Activated CD8-positive, alpha-beta memory T cell treated with anti-CD3 and anti-CD28 coated beads, Interleukin-2, amount 50 U/mL, for 24 hours (primary cell): ENCODE results near the gene PXT1.
A peak's percentile ranks its signal among the peaks of the same experiment; 100 is the strongest.
"Not testable (repeated sequence)": the region's sequence is repeated elsewhere in the genome, so short reads cannot be mapped to it uniquely, and the experiment has no call there.

ENCODE experiments used
- DNase-seq: peaks from one replicate; pipeline ENCODE4 v3.0.0-alpha.2; 2020; ENCODE audit errors: extremely low read depth

Gene PXT1

GRCh38 chr6:36442671-36443470 is at the start of gene PXT1, which contains the start of gene KCTD20:
PXT1 (minus strand) TSS chr6:36442854; CDS start chr6:36426082, 16,772 bp downstream.
KCTD20 (plus strand) TSS chr6:36443000; CDS start chr6:36470098, 27,098 bp downstream.
- peak; percentile 65 for DNase-seq

GRCh38 chr6:36492092-36492491 is 49.4 kb upstream of the PXT1 start:
- no peak for DNase-seq

GRCh38 chr6:36491378-36491965 is 48.8 kb upstream of the PXT1 start:
- no peak for DNase-seq

GRCh38 chr6:36489426-36489825 is 46.8 kb upstream of the PXT1 start:
- no peak for DNase-seq

- DNase-seq: no peak
Observed at GRCh38 chr6:36488221-36488620, 45.6 kb upstream of the PXT1 start.

GRCh38 chr6:36487698-36488097 is 45.0 kb upstream of the PXT1 start:
- no peak for DNase-seq

- no peak for DNase-seq
Observed at GRCh38 chr6:36484736-36485135, 42.1 kb upstream of the PXT1 start.

GRCh38 chr6:36483326-36483725 is 40.7 kb upstream of the PXT1 start:
- not testable (repeated sequence) for DNase-seq

GRCh38 chr6:36479256-36479655 is 36.6 kb upstream of the PXT1 start:
- no peak for DNase-seq

- DNase-seq: no peak
Observed at GRCh38 chr6:36478051-36478526, 35.4 kb upstream of the PXT1 start.

- no peak for DNase-seq
Observed at GRCh38 chr6:36469946-36470345, 27.3 kb upstream of the PXT1 start.

- DNase-seq: no peak
Observed at GRCh38 chr6:36469148-36469661, 26.6 kb upstream of the PXT1 start.

- DNase-seq: no peak
Observed at GRCh38 chr6:36467625-36468024, 25.0 kb upstream of the PXT1 start.

GRCh38 chr6:36464233-36464632 is 21.6 kb upstream of the PXT1 start:
- DNase-seq: no peak

- DNase-seq: no peak
Observed at GRCh38 chr6:36463676-36464075, 21.0 kb upstream of the PXT1 start.

GRCh38 chr6:36461646-36462045 is 19.0 kb upstream of the PXT1 start:
- no peak for DNase-seq

GRCh38 chr6:36460916-36461315 is 18.3 kb upstream of the PXT1 start:
- no peak for DNase-seq

- DNase-seq: no peak
Observed at GRCh38 chr6:36459501-36459900, 16.8 kb upstream of the PXT1 start.

GRCh38 chr6:36455486-36456027 is 12.9 kb upstream of the PXT1 start:
- no peak for DNase-seq

- DNase-seq: not testable (repeated sequence)
Observed at GRCh38 chr6:36452897-36453296, 10.2 kb upstream of the PXT1 start.

- not testable (repeated sequence) for DNase-seq
Observed at GRCh38 chr6:36449173-36449572, 6.5 kb upstream of the PXT1 start.

GRCh38 chr6:36445621-36446020 is 3.0 kb upstream of the PXT1 start:
- DNase-seq: no peak

GRCh38 chr6:36444470-36444869 is 1.8 kb upstream of the PXT1 start:
- no peak for DNase-seq
